GM21367 (cell line): ENCODE measurements around the gene HAPLN2.
"Not testable (repeated sequence)": the region's sequence is repeated elsewhere in the genome, so short reads cannot be mapped to it uniquely, and the experiment has no call there.

Experiments used
- ATAC-seq: cut with Tn5 transposase; IDR thresholded peaks from one replicate; pipeline ENCODE4 v1.9.1; 2021; ENCODE audit not compliant: unreplicated experiment

Gene HAPLN2

GRCh38 chr1:156591432-156592157 is 27.6 kb upstream of the HAPLN2 start, which contains the start of gene NAXE:
Gene NAXE, plus strand, starts transcription at chr1:156591776. Its CDS starts 29 bp downstream, at chr1:156591805.
- ATAC-seq = peak; percentile 86

GRCh38 chr1:156592158-156592909 is 26.9 kb upstream of the HAPLN2 start:
- ATAC-seq = no peak

- no peak for ATAC-seq
Observed at GRCh38 chr1:156592910-156593660, 26.1 kb upstream of the HAPLN2 start.

GRCh38 chr1:156593661-156593989 is 25.6 kb upstream of the HAPLN2 start:
- no peak for ATAC-seq

- ATAC-seq = no peak
Observed at GRCh38 chr1:156594190-156594589, 25.0 kb upstream of the HAPLN2 start.

- ATAC-seq = no peak
Observed at GRCh38 chr1:156595016-156595415, 24.2 kb upstream of the HAPLN2 start.

GRCh38 chr1:156596426-156596825 is 22.8 kb upstream of the HAPLN2 start:
- ATAC-seq = no peak

GRCh38 chr1:156598125-156598524 is 21.1 kb upstream of the HAPLN2 start:
- ATAC-seq = no peak

GRCh38 chr1:156598731-156599432 is 20.3 kb upstream of the HAPLN2 start:
- no peak for ATAC-seq

GRCh38 chr1:156599811-156600210 is 19.4 kb upstream of the HAPLN2 start:
- ATAC-seq = no peak

- no peak for ATAC-seq
Observed at GRCh38 chr1:156600733-156601121, 18.5 kb upstream of the HAPLN2 start.

- ATAC-seq = no peak
Observed at GRCh38 chr1:156601122-156601830, 17.9 kb upstream of the HAPLN2 start, which contains the start of gene GPATCH4. Gene GPATCH4, minus strand, starts transcription at chr1:156601479.

- no peak for ATAC-seq
Observed at GRCh38 chr1:156601892-156602291, 17.3 kb upstream of the HAPLN2 start.

GRCh38 chr1:156602557-156602993 is 16.6 kb upstream of the HAPLN2 start:
- no peak for ATAC-seq

- ATAC-seq = not testable (repeated sequence)
Observed at GRCh38 chr1:156607344-156607743, 11.9 kb upstream of the HAPLN2 start.

- ATAC-seq = peak; percentile 51
Observed at GRCh38 chr1:156608036-156608674, 11.1 kb upstream of the HAPLN2 start.

GRCh38 chr1:156608981-156609380 is 10.2 kb upstream of the HAPLN2 start:
- no peak for ATAC-seq

GRCh38 chr1:156610072-156610471 is 9.1 kb upstream of the HAPLN2 start:
- not testable (repeated sequence) for ATAC-seq

- ATAC-seq = no peak
Observed at GRCh38 chr1:156612666-156613065, 6.5 kb upstream of the HAPLN2 start.

- no peak for ATAC-seq
Observed at GRCh38 chr1:156615946-156616345, 3.3 kb upstream of the HAPLN2 start.
